Right lobe of liver (tissue), 4 donors: Measurements from ENCODE around the gene GSTM4.

ENCODE experiments used
- CTCF ChIP-seq, 4 donors: fragments of 200-600 bp in 3 of 4; fragments of 450-650 bp in 1 of 4; IDR thresholded peaks; one replicate each; pipeline versions ENCODE4 v1.5.1 to v1.8.0; 2016 to 2022; ENCODE audit warnings: antibody characterized with exemption in 4 of 4, mild to moderate bottlenecking in 2 of 4
- POLR2A ChIP-seq: fragments of 450-650 bp; IDR thresholded peaks from one replicate; pipeline ENCODE4 v1.6.1; 2017; ENCODE audit warnings: antibody characterized with exemption, mild to moderate bottlenecking
- donor health status: DM: no; HTN: no; CAD: no.
- donor health status: DM: no; HTN: no; CAD: no.
- donor health status: DM: no; HTN: yes; CAD: no.

- TF ChIP-seq CTCF (IDR thresholded peaks at IDR 0.05) (no peak), POLR2A (no peak)
These were observed 28.1 kb upstream of the GSTM4 start for GRCh38 chr1:109627692-109628399.
